HG02610 (cell line): ENCODE data around the gene PFKL.
"Not testable (repeated sequence)": the region's sequence is repeated elsewhere in the genome, so short reads cannot be mapped to it uniquely, and the experiment has no call there.

Source experiments
- ATAC-seq: cut with Tn5 transposase; IDR thresholded peaks from one replicate; pipeline ENCODE4 v1.9.1; 2021; ENCODE audit warnings: mild to moderate bottlenecking, moderate library complexity; ENCODE audit not compliant: unreplicated experiment

PFKL gene

DNA sequence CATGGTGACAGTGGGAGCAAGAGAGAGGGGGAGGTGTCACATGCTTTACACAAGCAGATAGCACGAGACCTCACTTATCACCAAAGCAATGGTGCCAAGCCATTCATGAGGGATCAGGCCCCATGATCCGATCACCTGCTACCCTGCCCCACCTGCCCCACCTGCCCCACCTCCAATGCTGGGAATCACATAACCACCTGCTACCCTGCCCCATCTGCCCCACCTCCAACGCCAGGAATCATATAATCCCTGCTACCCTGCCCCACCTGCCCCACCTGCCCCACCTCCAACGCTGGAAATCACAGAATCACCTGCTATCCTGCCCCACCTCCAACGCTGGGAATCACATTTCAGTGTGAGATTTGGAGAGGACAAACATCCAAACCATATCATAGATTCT lies 24.8 kb upstream of the PFKL start:
- no peak for ATAC-seq

DNA sequence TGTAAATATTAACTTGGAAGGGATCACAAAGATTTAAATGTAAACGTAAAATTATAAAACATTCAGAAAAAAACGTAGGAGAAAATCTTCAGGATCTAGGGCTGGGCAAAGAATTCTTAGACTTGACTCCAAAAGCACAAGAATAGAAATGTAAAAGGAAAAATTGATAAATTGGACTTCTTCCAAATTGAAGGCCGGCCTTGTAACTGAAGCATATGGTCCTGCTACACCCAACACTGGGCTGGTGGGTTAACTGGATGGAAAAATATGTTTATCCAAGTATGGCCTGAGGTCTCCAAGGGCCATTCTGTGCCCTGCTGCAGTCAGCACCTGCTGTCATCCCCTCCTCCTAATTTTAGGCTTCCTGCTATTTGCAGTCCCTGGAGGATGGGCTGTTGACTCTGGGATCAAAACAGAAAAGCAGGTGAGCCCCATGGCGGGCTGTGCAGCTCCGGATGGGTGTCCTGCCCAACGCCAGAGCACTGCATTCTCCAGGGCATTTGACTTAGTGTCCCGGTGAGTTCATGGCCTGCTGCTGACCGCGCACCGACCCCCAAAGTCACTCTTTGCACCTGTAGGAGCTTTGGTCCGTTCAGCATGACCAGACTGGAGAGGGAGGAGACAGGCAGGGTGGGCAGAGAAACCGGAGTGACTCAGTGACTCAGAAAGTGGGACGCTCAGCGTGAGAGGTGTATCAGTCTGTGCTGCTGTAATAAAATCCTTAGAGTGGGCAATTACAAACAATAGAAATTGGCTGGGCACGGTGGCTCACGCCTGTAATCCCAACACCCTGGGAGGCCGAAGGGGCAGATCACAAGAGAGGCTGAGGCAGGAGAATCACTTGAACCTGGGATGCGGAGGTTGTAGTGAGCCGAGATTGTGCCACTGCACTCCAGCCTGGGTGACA lies 20.2 kb upstream of the PFKL start:
- no peak for ATAC-seq

- no peak for ATAC-seq
These were observed 18.1 kb upstream of the PFKL start for GRCh38 chr21:44281801-44282200.

DNA sequence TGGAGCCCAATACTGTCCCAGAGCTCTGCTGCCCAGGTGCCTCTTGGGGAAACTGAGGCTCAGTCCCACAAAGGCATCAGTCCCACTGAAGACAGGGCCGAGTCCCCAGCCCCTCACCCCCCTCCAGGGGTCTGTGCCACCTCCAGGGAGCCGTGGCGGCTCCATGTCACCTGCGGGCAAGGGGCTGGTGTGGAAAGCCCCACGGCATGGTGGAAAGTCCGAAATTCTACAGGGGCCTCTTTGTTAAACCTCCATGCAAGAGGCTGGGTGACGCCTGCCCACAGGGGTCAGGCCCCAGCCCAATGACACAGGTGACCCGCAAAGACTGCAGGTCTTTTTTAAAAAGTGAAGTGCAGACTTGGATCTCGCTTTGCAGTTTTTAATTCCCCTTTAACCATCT lies 17.5 kb upstream of the PFKL start:
- ATAC-seq: no peak

GRCh38 chr21:44283211-44283785 lies 16.6 kb upstream of the PFKL start:
- not testable (repeated sequence) for ATAC-seq

DNA sequence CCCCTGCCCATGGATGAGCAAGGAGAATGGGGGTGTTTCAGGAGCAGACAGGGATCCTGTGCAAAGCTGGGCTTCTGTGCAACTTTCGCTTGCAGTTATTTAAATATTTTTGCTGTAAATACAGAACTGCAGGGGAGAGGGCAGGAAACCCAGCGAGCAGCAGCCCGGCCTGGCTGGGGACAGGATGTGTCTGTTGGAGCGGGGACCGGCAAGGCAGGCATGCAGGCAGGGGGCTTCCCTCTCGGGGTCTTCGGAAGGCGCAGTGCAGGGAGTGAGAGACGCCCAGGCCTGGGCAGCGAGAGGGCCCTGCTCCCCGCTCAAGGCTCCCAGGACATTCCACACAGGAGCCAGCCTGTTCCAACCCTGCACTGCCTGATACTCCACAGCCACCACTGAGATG lies 15.9 kb upstream of the PFKL start:
- no peak for ATAC-seq

GRCh38 chr21:44285138-44285992 lies 14.5 kb upstream of the PFKL start, which contains the start of gene AIRE:
Gene AIRE (plus strand): TSS chr21:44285876. CDS start chr21:44286007, 131 bp downstream.
- no peak for ATAC-seq

GRCh38 chr21:44286086-44286715 lies 13.7 kb upstream of the PFKL start:
- no peak for ATAC-seq

DNA sequence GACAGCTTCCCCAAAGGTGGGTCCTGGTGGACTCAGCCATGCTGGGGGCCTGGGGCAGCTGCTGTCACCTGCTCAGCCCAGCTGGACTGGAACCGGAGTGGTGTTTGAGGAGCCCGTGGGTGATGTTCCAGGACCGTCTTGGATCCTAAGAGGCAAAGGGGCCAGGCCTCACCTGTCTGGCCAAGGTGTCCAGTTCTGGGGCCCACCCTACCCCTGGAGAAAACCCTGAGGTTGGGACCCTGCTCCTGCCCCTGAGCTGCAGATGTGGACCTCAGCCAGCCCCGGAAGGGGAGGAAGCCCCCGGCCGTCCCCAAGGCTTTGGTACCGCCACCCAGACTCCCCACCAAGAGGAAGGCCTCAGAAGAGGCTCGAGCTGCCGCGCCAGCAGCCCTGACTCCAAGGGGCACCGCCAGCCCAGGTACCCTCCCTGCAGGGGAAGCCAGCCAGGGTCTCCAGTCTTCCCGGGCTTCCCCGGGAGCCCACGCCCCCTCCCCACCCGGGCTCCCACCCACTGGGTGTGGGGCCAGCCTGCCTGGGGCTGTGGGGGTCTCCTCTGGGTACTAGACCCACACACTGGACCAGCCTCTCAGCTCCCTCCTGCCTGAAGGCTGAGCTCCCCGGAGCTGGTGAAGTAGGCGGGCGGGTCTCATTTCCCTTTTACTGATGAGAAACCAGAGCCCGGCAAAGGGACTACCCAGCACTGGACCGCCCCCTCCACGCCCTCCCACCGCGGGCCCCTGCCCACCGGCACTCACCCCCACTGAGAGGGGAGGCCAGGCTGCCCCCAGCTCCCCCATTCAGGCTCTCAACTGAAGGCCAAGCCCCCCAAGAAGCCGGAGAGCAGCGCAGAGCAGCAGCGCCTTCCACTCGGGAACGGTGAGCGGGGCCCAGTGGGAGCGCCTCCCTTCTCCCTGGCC lies 12.9 kb upstream of the PFKL start:
- no peak for ATAC-seq

DNA sequence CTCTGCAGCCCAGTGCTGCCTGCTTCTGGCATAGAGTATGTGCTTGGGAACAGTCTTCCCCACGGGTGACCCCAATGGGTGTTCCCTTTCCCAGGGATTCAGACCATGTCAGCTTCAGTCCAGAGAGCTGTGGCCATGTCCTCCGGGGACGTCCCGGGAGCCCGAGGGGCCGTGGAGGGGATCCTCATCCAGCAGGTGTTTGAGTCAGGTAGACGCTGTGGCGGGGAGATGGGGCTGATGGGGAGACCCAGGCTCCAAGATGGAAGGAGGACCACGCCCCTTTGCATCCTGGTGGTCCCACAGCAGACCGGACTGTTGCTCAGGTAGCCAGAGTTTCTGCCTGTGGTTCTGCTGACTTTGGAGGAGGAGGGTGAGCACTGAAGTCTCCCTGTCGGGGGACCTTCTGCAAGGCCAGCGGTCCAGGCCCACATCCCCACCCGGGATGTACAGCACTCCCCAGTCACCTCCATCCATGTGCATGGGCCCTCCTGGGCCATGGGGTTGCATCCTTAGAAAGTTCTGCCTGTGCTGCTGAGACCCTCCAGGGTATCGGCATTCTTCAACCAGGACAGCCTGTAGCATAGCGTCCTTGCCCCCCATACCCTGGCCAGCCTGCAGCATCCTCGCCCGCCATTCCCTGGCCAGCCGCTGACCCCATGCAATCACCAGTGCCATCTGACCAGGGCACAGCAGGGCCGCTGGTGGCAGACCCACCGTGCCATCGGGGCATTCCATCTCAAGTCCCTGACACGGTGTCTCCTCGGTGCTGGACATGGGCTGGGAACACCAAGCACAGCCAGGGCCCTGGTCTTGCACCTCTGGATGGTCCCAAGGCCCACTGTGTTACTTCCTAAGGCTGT lies 11.4 kb upstream of the PFKL start:
- no peak for ATAC-seq

DNA sequence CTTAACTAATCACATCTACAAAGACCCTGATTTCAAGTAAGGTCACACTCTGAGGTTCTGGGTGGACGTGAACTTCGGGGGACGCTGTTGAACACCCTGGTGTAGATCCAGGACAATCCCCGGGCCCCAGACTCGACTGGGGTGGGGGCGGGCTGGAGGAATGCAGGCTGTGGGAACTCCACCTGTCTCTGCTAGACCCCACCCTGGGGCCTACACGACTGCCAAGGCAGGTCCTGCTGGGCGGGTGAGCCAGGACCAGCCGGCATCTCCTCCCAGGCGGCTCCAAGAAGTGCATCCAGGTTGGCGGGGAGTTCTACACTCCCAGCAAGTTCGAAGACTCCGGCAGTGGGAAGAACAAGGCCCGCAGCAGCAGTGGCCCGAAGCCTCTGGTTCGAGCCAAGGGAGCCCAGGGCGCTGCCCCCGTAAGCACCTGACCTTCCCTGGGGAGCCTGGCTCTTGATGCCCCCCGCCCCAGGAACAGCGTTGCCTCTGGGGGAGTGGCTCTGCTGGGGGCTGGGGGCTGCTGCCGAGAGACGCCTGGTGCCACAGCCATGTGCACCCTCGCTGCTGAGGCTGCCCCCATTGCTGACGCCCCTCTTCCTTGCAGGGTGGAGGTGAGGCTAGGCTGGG lies 10.4 kb upstream of the PFKL start:
- ATAC-seq: no peak

DNA sequence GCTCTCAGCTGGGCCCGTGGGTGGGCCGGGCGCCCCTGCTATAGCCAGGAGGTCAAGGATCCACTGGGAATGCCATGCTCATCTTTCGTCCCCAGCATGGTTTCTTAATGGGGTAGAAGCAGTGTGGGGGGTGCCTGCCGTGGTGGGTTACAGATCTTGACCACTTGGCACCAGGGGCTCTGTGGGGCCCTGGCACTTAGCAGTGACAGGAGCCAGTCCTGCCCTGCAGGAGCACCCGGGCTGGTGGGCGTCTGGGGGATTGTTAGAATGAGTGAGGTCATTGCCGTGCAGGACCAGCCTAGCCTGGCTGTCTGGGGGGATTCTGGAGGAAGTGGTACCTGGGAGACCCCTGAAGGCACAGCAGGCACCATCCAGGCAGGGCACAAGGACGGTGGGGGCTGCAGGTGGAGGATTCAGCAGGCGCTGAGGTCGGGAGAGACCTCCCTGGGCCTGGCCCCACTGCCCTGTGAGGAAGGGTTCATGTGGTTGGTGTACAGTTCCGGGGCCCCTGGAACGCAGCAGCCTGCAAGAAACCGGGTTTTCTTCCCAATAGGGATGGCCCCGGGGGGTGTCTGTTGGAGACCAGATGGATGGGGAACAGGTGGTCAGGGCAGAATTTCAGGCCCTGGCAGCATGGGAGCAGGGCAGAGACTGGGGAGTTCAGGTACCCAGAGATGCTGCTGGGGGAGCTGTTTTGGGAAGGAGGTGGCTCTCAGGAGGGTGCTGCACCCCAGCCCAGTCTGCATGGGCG lies 9.4 kb upstream of the PFKL start:
- no peak for ATAC-seq

DNA sequence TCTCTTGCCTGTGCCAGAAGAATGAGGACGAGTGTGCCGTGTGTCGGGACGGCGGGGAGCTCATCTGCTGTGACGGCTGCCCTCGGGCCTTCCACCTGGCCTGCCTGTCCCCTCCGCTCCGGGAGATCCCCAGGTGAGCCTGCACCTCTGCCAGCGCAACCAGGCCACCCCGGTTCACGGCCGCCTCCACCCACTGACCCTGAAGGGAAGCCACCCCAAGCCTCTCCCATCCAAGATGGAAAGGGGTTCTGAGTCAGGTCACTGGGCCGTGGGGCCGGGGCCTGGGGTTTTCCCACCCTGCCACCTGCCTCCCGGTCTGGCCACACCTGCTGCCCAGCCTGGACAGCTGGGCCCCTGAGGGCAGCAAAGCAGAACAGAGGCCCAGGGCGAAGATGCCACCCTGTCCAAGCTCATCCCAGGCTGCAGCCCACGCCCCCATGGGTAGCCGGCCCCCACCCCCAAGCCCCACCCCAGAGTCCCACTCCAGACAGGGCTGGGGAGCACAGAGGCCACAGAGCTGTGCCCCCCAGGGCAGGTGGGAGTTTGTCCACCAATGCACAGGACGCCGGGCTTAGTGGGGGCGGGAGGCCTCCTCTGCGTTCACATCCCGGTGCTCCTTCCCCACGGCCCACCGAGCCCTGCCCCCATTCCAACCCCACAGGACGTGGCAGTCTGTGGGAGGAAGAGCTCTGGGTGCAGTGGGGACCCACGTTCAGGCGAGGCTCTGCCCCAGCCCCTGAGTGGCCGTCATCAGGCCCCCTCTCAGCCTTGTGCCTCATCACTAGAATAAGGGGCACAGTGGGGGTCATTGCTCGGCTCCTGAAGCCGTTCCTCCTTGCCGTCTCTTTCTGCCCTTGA lies 8.5 kb upstream of the PFKL start:
- no peak for ATAC-seq

- ATAC-seq: no peak
These were observed 7.7 kb upstream of the PFKL start for GRCh38 chr21:44291936-44292811.

- ATAC-seq: no peak
These were observed 7.0 kb upstream of the PFKL start for GRCh38 chr21:44292812-44293195.
